Measurements from ENCODE around the gene ATG7. TPM values are rescaled to one million over a fixed set of nuclear protein-coding genes. Genes with fewer than 3 reads are reported as not detected.
A peak's percentile ranks its signal among the peaks of the same experiment; 100 is the strongest.

Gene ATG7
- total RNA-seq, 4 donors from 2014 or later, result 20.6 to 50.4 (median 39.9) TPM

GRCh38 chr3:11273891-11274291 lies 1.7 kb downstream of the ATG7 start:
- WGBS, result 70% methylated on average over 5 of the region's 5 CpGs
- TF ChIP-seq CTCF (IDR thresholded peaks at IDR 0.05) (no peak), EP300 (IDR thresholded peaks at IDR 0.05) (no peak), POLR2A (IDR thresholded peaks at IDR 0.05; ENCODE audit: low read depth) (no peak), POLR2AphosphoS5 (IDR thresholded peaks at IDR 0.05) (peak in 1 of 2 donors; percentile 15)

GRCh38 chr3:11274566-11275142 lies 2.5 kb downstream of the ATG7 start:
- no peak for DNase-seq (ENCODE audit: extremely low spot score)
- Histone ChIP-seq H3K36me3 (peaks cover 0 to 6% (median 0%) of the 10 kb centered on the region in 4 donors), H3K4me1 (peaks cover 17 to 24% (median 24%) of the 10 kb centered on the region in 4 donors), H3K9me3 (no peaks in the 10 kb centered on the region), H3K27me3 (no peaks in the 10 kb centered on the region), H3K27ac (replicated peaks in 1 of 4) (peak overlapping the region in 1 of 4 donors; percentile 14), H3K4me3 (no peak overlapping the region)
- intact Hi-C loops (cut with DNase I), result loop anchor here (5.0 kb wide), 1 partner anchor 117 kb away; no protein-coding TSS in a partner anchor
- WGBS, result 77% methylated on average over 6 of the region's 6 CpGs
- TF ChIP-seq CTCF (IDR thresholded peaks at IDR 0.05), result no peak
- TF ChIP-seq POLR2AphosphoS5 (IDR thresholded peaks at IDR 0.05), result no peak
- TF ChIP-seq EP300 (IDR thresholded peaks at IDR 0.05), result no peak
- TF ChIP-seq POLR2A (IDR thresholded peaks at IDR 0.05; ENCODE audit: low read depth), result no peak

More at GRCh38 chr3:11273891-11274291, 1.7 kb downstream of the ATG7 start:
- intact Hi-C loops (cut with DNase I), result loop anchor here (5.0 kb wide), 1 partner anchor 117 kb away; no protein-coding TSS in a partner anchor
- H3K4me1 ChIP-seq, result peaks cover 17 to 24% (median 24%) of the 10 kb centered on the region in 4 donors
- no peaks in the 10 kb centered on the region for H3K9me3 ChIP-seq
- H3K27ac ChIP-seq (replicated peaks in 1 of 4), result peak overlapping the region in 1 of 4 donors; percentile 81
- H3K27me3 ChIP-seq, result no peaks in the 10 kb centered on the region
- peaks cover 0 to 3% (median 0%) of the 10 kb centered on the region in 4 donors for H3K36me3 ChIP-seq
- DNase-seq (ENCODE audit: extremely low spot score), result no peak
- no peak overlapping the region for H3K4me3 ChIP-seq

- WGBS, result 76% methylated on average over 1 of the region's 2 CpGs
- no peak for TF ChIP-seq CTCF (IDR thresholded peaks at IDR 0.05)
- no peak for TF ChIP-seq EP300 (IDR thresholded peaks at IDR 0.05)
- no peak for TF ChIP-seq POLR2A (IDR thresholded peaks at IDR 0.05; ENCODE audit: low read depth)
- no peak for TF ChIP-seq POLR2AphosphoS5 (IDR thresholded peaks at IDR 0.05)
- Histone ChIP-seq H3K36me3 (peaks cover 0 to 16% (median under 1%) of the 10 kb centered on the region in 4 donors), H3K4me3 (no peak overlapping the region), H3K27ac (replicated peaks in 1 of 4) (no peak overlapping the region), H3K4me1 (peaks cover 17 to 24% (median 24%) of the 10 kb centered on the region in 4 donors), H3K9me3 (no peaks in the 10 kb centered on the region), H3K27me3 (no peaks in the 10 kb centered on the region)
- intact Hi-C loops (cut with DNase I), result no loop called here
- DNase-seq (ENCODE audit: extremely low spot score), result no peak
Observed at GRCh38 chr3:11275926-11276325, 3.7 kb downstream of the ATG7 start.

GRCh38 chr3:11276901-11277300 lies 4.7 kb downstream of the ATG7 start:
- peaks cover 14 to 28% (median 23%) of the 10 kb centered on the region in 4 donors for H3K4me1 ChIP-seq
- peaks cover 0 to 23% (median 3%) of the 10 kb centered on the region in 4 donors for H3K36me3 ChIP-seq
- H3K9me3 ChIP-seq, result no peaks in the 10 kb centered on the region
- TF ChIP-seq EP300 (IDR thresholded peaks at IDR 0.05), result no peak
- no peak for TF ChIP-seq CTCF (IDR thresholded peaks at IDR 0.05)
- no peak for TF ChIP-seq POLR2A (IDR thresholded peaks at IDR 0.05; ENCODE audit: low read depth)
- no peak for TF ChIP-seq POLR2AphosphoS5 (IDR thresholded peaks at IDR 0.05)
- WGBS, result 92% methylated on average over 2 of the region's 2 CpGs
- DNase-seq (ENCODE audit: extremely low spot score), result no peak
- intact Hi-C loops (cut with DNase I), result no loop called here
- H3K27ac ChIP-seq (replicated peaks in 1 of 4), result no peak overlapping the region
- no peak overlapping the region for H3K4me3 ChIP-seq
- no peaks in the 10 kb centered on the region for H3K27me3 ChIP-seq
